ENCODE data around the gene CFAP157. TPM values are rescaled to one million over a fixed set of nuclear protein-coding genes. Genes with fewer than 3 reads are reported as not detected.

The CFAP157 gene
- polyA plus RNA-seq, 3 donors, result 0.11 to 0.77 (median 0.41) TPM

- WGBS, 3 donors, result 86 to 97% (median 88%) methylated on average over 13 of the region's 13 CpGs
These were observed 17.3 kb upstream of the CFAP157 start for GRCh38 chr9:127689329-127690000.

GRCh38 chr9:127690735-127691134 lies 16.1 kb upstream of the CFAP157 start:
- whole genome bisulfite sequencing, 3 donors, result 93 to 94% (median 94%) methylated on average over 10 of the region's 10 CpGs
- H3K27ac ChIP-seq (ENCODE audit: low read depth, low read length), result no peak overlapping the region

More at GRCh38 chr9:127689329-127690000, 17.3 kb upstream of the CFAP157 start:
- H3K27ac ChIP-seq (ENCODE audit: low read depth, low read length), result no peak overlapping the region

GRCh38 chr9:127692071-127692470 lies 14.7 kb upstream of the CFAP157 start:
- no peak overlapping the region for H3K27ac ChIP-seq (ENCODE audit: low read depth, low read length)
- 87 to 89% (median 88%) methylated on average over 20 of the region's 20 CpGs for WGBS, 3 donors

- no peak overlapping the region for H3K27ac ChIP-seq (ENCODE audit: low read depth, low read length)
- WGBS, 3 donors, result 90 to 91% (median 90%) methylated on average over 10 of the region's 10 CpGs
These were observed 13.6 kb upstream of the CFAP157 start for GRCh38 chr9:127693143-127693542.

DNA sequence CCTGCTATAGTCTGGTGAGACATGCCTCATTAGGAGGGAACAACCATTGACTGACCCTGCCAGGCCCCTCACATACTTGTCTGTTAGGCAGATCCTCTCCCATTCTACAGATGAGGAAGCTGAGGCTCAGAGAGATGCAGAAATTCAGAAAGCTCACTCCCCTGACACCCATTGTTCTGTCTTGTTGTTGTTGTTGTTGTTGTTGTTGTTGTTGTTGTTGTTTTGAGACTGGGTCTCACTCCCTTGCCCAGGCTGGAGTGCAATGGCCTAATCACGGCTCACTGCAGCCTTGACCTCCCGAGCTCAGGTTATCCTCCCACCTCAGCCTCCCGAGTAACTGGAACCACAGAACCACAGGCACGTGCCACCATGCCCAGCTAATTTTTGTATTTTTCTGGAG lies 13.1 kb upstream of the CFAP157 start:
- 89 to 96% (median 92%) methylated on average over 4 of the region's 4 CpGs for WGBS, 3 donors
- H3K27ac ChIP-seq (ENCODE audit: low read depth, low read length), result no peak overlapping the region

DNA sequence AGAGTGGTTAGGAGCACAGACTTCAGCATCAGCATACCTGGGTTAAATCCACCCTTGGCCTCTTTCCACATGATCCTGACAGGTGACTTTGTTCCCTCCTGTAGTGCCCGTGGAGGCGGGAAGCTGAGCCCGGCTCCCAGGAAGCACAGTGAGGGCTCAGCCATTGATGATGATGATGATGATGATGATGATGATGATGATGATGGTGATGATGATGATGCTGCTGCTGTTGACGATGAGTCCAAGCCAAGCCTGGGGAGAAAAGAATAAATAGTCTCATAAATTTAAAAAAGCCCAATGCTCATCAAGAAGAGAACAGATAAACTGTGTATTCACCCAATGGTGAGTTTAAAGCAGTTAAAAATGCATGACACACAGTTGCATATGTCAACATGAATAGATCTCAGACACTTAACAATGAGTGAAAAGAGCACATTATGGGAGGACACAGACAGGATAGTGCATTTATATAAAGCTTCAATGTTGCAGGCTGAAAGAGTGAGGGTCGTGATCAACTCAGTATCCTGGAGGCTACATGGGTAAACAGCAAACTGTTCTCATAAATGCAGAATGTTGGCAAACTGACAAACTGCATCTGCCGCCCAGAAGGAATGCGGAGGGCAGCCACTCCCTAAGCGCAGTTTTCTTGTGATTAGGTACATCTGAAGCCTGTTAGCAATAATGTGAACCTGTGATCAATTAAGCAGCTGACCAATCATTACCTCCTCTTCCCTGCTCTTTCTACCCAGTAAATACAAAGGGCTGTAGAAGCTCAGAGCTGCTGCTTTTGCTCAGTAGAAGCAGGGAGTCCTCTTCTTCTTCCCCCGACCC lies 11.7 kb upstream of the CFAP157 start:
- no peak overlapping the region for H3K27ac ChIP-seq (ENCODE audit: low read depth, low read length)
- WGBS, 3 donors, result 60 to 78% (median 70%) methylated on average over 9 of the region's 9 CpGs

DNA sequence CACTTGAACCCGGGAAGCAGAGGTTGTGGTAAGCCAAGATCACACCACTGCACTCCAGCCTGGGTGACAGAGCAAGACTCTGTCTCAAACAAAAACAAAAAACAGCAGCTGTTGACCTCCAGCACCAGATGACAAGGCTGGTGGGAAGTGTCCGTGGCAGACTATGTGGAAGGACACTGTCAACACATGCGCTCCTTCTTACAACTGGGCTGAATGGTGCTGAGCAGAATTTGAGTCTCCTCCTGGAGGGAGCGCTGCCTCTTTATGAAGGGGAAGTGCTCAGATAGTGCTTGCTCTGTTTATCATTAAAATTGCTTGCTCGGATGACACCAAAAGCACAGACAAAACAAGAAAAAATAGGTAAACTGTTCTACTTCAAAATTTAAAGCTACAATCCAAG lies 9.2 kb upstream of the CFAP157 start:
- no peak overlapping the region for H3K27ac ChIP-seq (ENCODE audit: low read depth, low read length)
- 82 to 89% (median 85%) methylated on average over 5 of the region's 5 CpGs for WGBS, 3 donors

GRCh38 chr9:127698386-127698785 lies 8.4 kb upstream of the CFAP157 start:
- WGBS, 3 donors, result 92 to 95% (median 94%) methylated on average over 5 of the region's 5 CpGs
- no peak overlapping the region for H3K27ac ChIP-seq (ENCODE audit: low read depth, low read length)

DNA sequence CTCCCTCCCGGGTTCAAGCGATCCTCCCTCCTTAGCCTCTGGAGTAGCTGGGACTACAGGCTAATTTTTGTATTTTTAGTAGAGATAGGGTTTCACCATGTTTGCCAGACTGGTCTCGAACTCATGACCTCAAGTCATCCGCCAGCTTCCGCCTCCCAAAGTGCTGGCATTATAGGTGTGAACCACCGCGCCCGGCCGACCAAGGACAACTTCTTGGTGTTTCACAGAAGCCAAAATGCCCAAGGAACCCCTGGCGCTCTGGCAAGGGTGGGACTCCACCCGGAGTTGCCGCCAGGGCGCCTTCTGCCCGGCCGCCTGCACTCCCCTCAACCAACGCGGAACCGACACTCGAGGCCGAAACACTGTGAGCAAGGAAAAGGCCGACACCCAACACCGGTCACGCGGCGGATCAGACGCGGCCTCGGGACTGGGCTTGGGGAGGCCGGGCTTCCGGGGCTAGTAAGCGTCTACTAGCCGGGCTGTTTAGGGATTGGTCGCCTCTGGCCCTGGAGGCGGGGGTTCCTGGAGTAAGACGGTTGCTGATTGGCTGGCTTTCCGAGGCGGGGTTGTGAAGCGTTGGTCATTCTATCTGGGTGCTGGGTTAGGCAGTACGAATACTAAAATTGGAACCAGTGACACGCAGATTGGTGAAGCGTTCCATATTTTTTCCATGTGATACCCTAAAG lies 7.7 kb upstream of the CFAP157 start:
- 12 to 15% (median 13%) methylated on average over 40 to 41 of the region's 41 CpGs for WGBS, 3 donors
- H3K27ac ChIP-seq (ENCODE audit: low read depth, low read length), result no peak overlapping the region

GRCh38 chr9:127700140-127700539 lies 6.6 kb upstream of the CFAP157 start:
- WGBS, 3 donors, result 95 to 100% (median 97%) methylated on average over 2 of the region's 2 CpGs
- H3K27ac ChIP-seq (ENCODE audit: low read depth, low read length), result no peak overlapping the region

GRCh38 chr9:127700594-127701255 lies 6.1 kb upstream of the CFAP157 start:
- no peak overlapping the region for H3K27ac ChIP-seq (ENCODE audit: low read depth, low read length)
- 55 to 87% (median 78%) methylated on average over 5 of the region's 5 CpGs for WGBS, 3 donors

- 77 to 95% (median 79%) methylated on average over 9 of the region's 9 CpGs for WGBS, 3 donors
- no peak overlapping the region for H3K27ac ChIP-seq (ENCODE audit: low read depth, low read length)
These were observed 3.4 kb upstream of the CFAP157 start for GRCh38 chr9:127703289-127703946.

- 68 to 84% (median 78%) methylated on average over 12 of the region's 12 CpGs for WGBS, 3 donors
- H3K27ac ChIP-seq (ENCODE audit: low read depth, low read length), result no peak overlapping the region
These were observed 1.0 kb upstream of the CFAP157 start for GRCh38 chr9:127705577-127706379.

DNA sequence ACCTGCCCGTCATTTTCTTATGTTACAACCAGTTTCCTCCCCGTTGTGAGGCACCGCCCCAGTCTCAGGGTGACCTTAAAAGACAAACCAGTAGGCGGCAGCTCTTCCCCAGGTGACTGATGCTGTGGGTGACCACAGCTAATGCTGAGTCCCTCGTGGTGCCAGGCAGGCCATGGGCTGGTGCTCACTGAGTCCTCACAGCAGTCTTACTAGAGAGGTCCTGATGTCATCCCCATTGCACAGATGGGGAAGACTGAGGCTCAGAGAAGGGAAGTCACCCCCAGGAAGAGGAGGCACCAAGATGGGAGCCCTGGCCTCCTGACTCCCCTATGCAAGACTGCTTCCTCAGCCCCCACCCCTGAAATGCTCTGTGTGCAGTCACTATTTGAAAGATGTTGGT lies 978 bp downstream of the CFAP157 start:
- H3K27ac ChIP-seq (ENCODE audit: low read depth, low read length), result no peak overlapping the region
- 50 to 63% (median 53%) methylated on average over 5 of the region's 5 CpGs for WGBS, 3 donors

DNA sequence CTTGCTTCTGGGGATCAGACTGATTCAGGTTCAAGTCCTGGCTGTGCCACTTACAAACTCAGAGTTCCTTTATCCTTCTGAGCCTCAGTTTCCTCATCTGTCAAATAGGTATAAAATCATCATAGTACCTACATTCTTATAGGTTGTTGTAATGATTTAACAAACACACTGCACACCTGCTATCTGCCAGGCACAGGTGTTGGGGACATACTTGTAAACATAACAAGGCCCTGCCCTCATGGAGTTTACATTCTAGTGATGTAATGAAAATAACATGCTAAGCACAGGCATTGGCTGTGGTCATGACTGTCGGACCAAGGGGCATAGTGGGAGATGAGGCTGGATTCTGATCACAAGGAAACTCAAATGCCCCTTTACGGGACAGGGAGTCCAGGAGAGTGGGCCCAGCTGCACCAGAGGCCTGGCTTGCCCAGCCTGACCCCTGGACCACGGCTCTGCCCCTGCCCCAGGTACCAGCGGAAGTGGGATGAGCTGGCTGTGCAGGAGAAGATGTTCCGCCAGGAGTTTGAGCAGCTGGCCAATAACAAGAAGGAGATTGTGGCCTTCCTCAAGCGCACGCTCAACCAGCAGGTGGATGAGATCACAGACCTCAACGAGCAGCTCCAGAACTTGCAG lies 2.3 kb downstream of the CFAP157 start:
- H3K27ac ChIP-seq (ENCODE audit: low read depth, low read length), result no peak overlapping the region
- 93 to 95% (median 94%) methylated on average over 8 of the region's 8 CpGs for WGBS, 3 donors

DNA sequence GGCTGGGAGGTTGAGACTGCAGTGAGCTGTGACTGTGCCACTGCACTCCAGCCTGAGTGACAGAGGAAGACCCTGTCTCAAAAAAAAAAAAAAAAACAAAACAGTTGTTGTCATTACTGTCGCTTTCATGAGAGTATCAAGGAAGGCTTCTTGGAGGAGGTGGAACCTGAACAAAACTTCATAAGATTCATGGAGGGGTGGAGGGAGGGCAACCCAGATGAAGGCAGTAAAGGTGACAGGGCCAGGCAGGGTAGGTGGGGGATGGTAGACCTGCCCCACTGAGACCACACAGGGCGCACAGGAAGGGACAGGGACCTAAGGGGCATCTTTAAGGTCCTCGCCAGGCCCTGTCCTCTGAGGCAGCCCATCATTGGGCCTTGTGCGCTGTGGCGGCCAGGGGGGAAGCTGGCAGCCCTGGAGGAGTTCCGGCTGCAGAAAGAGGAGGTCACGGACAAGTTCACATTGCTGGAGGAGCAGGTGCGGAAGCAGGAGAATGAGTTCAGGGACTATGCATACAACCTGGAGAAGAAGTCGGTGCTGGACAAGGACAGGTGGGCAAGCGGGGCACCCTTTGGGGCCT lies 3.5 kb downstream of the CFAP157 start:
- 89 to 96% (median 93%) methylated on average over 10 of the region's 10 CpGs for WGBS, 3 donors
- H3K27ac ChIP-seq (ENCODE audit: low read depth, low read length), result no peak overlapping the region

DNA sequence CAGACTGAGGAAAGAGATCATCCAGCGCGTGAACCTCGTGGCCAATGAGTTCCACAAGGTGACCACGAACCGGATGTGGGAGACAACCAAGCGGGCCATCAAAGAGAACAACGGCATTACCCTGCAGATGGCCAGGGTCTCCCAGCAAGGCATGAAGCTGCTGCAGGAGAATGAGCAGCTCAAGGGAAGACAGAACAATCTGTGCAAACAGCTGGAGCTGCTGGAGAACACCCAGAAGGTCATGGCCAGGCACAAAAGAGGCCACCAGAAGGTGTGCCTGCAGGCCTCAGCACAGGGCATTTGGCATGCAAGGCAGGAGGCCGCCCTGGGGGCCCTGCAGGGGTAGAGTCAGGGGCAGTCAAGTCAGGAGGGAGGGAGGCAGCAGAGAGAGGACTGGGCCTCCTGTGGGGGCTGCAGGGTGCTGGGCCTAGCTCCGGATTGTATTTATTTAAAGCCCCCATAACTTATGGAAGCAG lies 4.5 kb downstream of the CFAP157 start:
- WGBS, 3 donors, result 51 to 75% (median 53%) methylated on average over 9 of the region's 9 CpGs
- no peak overlapping the region for H3K27ac ChIP-seq (ENCODE audit: low read depth, low read length)
